NCI-H1092 (cell line): ENCODE data around the gene TFAP2C.
"Not testable (repeated sequence)": the region's sequence is repeated elsewhere in the genome, so short reads cannot be mapped to it uniquely, and the experiment has no call there.

ENCODE experiments used
- DNase-seq: peaks from one replicate; lab custom pipeline; 2025; lab: John Stamatoyannopoulos, UW

The TFAP2C gene

DNA sequence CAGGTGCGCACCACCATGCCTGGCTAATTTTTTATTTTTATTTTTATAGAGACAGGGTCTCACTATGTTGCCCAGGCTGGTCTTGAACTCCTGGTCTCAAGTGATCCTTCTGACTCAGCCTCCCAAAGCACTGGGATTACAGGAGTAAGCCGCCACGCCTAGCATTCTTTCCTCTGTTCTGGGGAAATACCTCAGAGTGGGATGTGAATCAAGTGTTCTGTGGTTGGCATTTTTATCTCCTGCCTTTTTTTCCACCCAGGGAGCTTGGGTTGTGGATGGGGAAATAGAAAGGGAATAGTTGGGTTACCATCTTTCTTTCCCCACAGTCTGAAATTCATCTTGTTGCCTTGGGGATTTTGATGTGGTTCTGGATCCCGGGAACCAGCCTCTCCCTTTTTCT is 24.1 kb downstream of the TFAP2C start:
- DNase-seq: no peak

DNA sequence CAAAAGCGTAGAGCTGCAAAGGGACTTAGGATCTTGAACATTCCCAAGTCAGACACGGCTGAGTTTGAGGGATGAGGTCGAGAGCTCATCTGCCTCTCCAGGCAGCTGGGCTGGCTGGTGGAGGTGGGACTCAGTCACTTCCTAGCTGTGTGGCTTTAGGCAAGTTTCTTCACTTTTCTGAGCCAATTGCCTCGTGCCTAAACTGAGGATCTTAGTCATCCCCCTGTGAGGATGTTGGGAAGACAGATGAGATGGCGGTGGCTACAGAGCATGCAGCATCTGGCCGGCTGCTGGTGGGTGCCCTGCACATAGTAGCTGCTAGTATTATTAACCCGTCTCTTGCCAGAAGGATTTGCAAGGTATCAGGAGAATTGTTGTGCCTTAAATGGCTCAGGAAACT is 27.5 kb downstream of the TFAP2C start:
- DNase-seq: no peak

DNA sequence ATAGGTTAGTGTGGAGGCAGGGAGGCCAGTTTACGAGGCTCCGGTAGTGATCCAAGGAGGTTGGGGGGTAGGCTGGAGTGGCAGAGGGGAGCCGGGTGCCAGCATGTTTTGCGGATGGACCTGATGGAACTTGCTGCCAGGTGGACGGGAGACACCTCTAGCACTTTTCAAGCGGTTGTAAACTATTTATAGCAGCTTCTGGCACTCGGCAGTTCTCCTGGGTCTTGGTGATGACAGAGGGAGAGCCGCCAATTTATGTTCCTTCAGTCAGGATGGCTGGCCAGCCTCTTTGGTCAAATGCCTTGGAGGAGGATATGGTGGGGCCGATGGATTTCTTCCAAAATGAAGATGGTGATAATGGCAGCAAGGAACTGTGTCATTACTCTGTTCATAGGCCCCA is 28.8 kb downstream of the TFAP2C start:
- DNase-seq: no peak

DNA sequence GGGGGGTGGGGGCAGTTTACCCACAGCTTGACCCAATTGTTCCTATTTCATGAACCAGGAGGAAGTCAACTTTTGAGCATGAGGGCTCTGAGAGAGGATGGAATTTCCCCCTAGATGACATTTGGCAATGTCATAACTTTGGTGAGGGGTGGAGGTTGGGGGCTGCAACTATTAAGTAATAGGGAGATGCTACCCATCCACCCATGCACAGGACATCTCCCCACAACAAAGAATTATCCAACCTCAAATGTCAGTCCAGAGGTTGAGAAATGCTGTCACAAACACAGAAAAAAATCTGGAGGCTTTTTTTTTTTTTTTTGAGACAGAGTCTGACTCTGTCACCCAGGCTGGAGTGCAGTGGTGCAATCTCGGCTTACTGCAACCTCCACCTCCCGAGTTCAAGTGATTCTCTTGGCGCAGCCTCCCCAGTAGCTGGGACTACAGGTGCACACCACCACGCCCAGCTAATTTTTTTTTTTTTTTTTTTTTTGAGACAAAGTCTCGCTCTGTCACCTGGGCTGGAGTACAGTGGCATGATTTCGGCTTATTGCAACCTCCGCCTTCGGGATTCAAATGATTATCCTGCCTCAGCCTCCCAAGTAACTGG is 29.3 kb downstream of the TFAP2C start:
- DNase-seq: not testable (repeated sequence)

DNA sequence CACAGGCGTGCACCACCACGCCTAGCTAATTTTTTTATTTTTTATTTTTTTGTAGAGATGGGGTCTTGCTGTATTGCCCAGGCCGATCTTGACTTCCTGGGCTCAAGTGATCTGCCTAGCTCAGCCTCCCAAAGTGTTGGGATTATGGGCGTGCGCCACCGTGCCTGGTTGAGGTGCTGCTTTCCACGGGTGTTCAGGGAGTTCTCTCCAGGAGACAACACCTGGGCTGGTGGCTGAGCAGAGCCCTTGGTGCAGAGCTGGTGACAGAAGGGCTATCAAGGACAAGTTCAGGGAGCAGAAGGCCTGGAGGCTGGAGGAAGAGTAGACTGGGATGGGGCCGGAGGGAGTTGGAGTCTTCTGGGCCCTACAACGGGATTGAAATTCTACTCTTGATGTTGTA is 34.6 kb downstream of the TFAP2C start:
- DNase-seq: no peak

DNA sequence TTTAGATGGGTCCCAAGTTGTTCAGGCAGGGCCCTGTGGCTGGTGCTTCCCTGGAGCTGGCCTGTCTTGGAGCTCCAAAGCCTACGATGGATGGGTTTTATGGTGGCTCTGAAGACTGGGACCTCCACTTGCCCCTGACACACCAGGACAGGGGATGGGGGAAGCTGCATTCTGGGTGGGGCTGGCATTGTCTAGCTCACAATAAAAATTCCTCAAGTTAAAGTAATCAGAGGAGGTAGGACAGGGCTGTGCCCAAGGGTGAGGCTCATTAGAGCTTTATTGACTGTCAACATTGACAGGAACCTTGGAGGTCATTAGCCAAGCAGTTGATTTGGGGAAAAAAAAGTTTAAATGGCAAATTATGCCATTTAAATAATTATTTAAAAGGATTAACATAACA is 35.7 kb downstream of the TFAP2C start:
- no peak for DNase-seq

DNA sequence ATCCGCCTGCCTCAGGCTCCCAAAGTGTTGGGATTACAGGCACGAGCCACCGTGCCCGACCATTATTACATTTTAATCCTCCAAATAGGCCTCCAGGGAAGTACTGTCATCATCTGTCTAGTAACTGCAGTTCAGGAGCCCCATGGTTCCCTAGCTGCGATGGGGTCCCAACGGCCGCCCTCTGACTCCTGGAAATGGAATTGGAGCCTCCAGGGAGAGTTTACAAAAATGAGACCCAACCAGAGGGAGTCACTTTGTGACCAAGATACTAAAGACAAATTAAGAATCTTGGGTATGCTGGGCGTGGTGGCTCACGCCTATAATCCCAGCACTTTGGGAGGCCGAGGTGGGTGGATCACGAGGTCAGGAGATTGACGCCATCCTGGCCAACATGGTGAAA is 36.7 kb downstream of the TFAP2C start:
- no peak for DNase-seq

DNA sequence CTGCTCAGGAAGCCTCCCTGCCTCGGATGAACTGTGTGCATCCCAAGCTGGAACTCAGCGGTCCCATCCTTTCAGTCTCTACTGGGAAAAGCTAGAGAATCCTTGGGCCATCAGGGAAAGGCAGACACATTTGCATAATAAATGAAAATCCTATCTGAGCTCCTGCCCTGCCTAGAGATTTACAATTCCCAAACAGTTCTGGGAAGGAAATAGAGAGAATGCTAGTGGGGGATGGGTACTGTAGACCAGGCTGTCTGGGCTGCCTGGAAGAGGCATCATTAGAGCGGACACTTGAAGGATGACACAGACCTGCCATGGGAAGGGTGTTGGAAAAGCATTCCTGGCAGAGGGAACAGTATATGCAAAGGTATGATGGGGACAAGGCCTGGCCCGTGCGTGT is 44.3 kb downstream of the TFAP2C start:
- DNase-seq: no peak

DNA sequence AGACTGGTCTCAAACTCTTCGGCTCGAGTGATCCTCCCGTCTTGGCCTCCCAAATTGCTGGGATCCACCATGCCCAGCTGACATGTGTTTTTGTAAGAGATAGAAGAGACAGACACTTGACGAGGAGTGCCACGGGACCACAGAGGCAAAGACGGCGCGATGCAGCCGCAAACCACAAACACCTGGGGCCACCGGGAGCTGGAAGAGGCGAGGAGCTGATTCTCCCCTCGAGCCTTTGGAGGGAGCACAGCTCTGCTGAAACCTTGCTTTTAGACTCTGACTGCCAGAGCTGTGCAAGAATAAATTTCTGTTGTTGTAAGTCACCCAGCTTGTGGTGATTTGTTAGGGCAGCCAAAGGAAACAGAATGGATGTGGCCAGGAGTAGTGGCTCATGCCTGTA is 46.9 kb downstream of the TFAP2C start:
- DNase-seq: no peak

DNA sequence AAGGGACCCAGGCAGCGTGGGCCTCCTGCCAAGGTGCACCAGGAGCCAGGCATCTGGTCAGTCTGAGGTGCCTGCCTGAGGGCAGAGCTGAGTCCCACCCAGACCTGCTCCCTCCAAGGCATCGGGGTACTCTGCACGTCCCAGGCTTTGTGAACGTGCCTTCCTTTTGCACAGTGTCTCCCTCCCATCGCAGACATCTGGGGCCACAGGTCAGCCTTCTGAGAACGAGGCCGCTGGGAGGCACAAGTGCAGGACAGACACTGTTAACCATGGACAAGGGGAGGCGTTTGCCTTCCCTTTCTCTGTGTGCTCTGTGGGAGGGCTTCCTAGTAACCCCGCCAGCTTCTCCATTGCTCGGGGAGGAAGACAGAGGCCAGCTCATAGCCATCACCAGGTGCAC is 47.6 kb downstream of the TFAP2C start:
- DNase-seq: no peak

DNA sequence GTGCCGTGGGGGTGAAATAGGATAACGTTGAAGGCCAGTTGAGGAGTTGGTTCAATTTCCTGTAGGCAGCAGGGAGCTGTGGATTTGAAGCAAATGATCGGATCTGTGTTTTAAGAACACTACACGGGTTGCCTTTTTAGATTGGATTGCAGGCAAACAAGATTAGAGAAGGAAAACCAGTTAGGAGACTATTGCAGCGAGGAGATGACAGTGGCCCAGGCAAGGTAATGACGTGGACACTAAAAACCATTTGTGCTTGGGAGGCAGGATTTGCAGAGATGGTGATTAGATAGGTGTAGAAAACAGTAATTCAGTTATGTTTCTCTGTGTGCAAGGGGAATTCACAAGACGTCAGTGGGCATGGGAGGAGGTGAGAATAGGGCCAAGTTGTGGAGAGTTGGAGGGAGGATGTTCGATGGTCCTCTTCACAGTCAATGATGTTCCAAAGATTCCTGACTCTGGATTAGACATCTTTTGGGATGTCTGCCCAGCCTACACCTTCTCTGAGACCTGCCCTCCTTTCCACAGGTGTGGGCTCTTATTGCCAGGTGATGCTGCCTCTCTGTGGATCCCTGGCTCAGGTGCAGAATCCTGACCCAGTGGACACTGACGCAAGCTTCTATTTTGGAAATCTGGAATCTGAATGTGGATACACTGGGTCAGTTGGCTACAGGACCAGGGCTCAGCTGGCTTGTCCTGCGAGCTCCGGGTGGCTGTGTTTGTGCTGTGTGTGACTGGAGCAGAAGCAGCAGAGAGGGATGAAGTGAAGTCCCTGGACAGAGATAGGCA is 54.2 kb downstream of the TFAP2C start:
- no peak for DNase-seq

DNA sequence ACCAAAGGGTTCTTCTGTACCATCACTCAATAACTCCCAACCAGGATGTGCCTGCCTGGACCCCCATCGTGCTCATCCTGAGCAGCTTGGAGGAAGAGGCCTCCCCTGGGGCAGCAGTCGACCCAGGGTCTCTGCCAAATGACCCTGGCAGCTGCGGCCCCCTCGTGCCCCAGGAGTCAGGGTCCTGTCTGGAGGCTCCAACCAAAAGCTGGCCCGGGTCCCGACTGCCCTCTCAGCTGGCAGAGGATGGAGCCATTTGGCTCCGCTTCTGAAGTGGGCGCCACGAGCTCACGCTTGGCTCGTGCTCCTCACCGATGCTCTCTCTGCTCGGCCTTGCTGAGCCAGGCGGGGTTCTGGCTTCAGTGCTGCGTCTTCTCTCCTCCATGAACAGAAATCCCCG is 56.8 kb downstream of the TFAP2C start:
- no peak for DNase-seq

DNA sequence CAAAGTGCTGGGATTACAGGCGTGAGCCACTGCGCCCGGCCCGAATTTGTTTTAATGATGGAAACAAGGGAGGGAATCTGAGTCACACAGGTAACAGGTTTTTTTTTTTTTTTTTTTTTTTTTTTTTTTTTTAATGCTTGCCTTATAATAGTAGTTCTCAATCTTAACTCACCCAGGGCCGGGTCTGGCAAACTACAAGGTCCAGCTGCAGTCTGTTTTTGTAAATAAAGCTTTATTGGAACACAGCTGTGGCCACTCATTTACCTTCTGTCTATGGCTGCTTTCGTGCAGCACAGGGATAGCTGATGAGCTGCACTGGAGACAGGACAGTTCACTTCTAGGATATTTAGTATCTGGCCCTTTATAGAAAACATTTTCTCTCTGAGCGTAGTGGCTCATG is 58.0 kb downstream of the TFAP2C start:
- no peak for DNase-seq

DNA sequence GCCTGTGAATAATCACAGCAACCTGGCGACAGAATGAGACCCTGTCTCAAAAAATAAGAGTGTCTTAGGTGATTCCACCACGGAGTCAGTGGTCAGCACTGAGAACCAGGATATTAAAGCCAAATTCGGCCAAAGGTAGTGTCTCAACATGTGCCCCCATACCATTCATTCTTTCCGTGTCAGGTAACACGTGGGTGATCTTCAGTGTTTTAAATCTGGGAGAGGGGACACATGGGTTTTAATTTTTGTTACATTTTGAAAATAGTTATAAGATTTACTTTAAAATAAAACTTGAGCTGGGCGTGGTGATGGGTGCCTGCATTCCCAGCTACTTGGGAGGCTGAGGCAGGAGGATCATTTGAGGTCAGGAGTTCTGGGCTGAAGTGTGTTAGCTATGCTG is 59.0 kb downstream of the TFAP2C start:
- no peak for DNase-seq
